Hepatocyte (in vitro differentiated cells): ENCODE results near the gene ABCA10. TPM values are rescaled to one million over a fixed set of nuclear protein-coding genes. Genes with fewer than 3 reads are reported as not detected.

ENCODE experiments used
- DNase-seq: peaks from one replicate; pipeline ENCODE4 v3.0.0-alpha.2; 2016; ENCODE audit warnings: low spot score
- H2AFZ ChIP-seq: fragments of 200-600 bp; sonication (generic); 2 replicates; pipeline ENCODE4 v1.6.0; 2016; ENCODE audit warnings: antibody characterized with exemption, mild to moderate bottlenecking
- H3K27ac ChIP-seq: fragments of 200-600 bp; sonication (generic); 2 replicates; pipeline ENCODE4 v1.5.1; 2016; ENCODE audit warnings: mild to moderate bottlenecking
- H3K27me3 ChIP-seq: fragments of 200-600 bp; sonication (generic); 2 replicates; pipeline ENCODE4 v1.6.1; 2016
- H3K36me3 ChIP-seq: fragments of 200-600 bp; sonication (generic); replicated peaks from 2 replicates; pipeline ENCODE4 v1.5.1; 2016; ENCODE audit warnings: low read depth; ENCODE audit not compliant: insufficient read depth
- H3K4me1 ChIP-seq: fragments of 200-600 bp; sonication (generic); 2 replicates; pipeline ENCODE4 v1.5.1; 2016; ENCODE audit warnings: mild to moderate bottlenecking, moderate library complexity; ENCODE audit not compliant: insufficient read depth
- H3K4me2 ChIP-seq: fragments of 200-600 bp; sonication (generic); 2 replicates; pipeline ENCODE4 v1.6.0; 2016
- H3K4me3 ChIP-seq: fragments of 200-600 bp; sonication (generic); 2 replicates; pipeline ENCODE4 v1.5.1; 2016; ENCODE audit warnings: mild to moderate bottlenecking
- H3K79me2 ChIP-seq: fragments of 200-600 bp; sonication (generic); 2 replicates; pipeline ENCODE4 v1.6.0; 2017; ENCODE audit warnings: mild to moderate bottlenecking
- H3K9me2 ChIP-seq: fragments of 200-600 bp; sonication (generic); replicated peaks from 2 replicates; pipeline ENCODE4 v1.6.0; 2017; ENCODE audit warnings: mild to moderate bottlenecking; ENCODE audit not compliant: insufficient read depth
- H3K9me3 ChIP-seq: fragments of 200-600 bp; sonication (generic); 2 replicates; pipeline ENCODE4 v1.5.1; 2016; ENCODE audit warnings: low read depth, mild to moderate bottlenecking
- H4K20me1 ChIP-seq: fragments of 200-600 bp; sonication (generic); 2 replicates; pipeline ENCODE4 v1.6.0; 2016; ENCODE audit warnings: mild to moderate bottlenecking; ENCODE audit not compliant: insufficient read depth, poor library complexity, severe bottlenecking
- CTCF ChIP-seq: fragments of 200-600 bp; sonication (generic); IDR thresholded peaks from 2 replicates; pipeline ENCODE4 v1.5.1; 2016; ENCODE audit warnings: antibody characterized with exemption, mild to moderate bottlenecking; ENCODE audit not compliant: poor library complexity
- EZH2 ChIP-seq: fragments of 200-600 bp; sonication (generic); IDR thresholded peaks from 2 replicates; pipeline ENCODE4 v1.6.1; 2016; ENCODE audit warnings: antibody characterized with exemption, mild to moderate bottlenecking, borderline replicate concordance
- EZH2phosphoT487 ChIP-seq: fragments of 200-600 bp; sonication (generic); IDR thresholded peaks from one replicate; pipeline ENCODE4 v1.6.1; 2018; ENCODE audit warnings: antibody characterized with exemption, mild to moderate bottlenecking, low read depth, moderate library complexity; ENCODE audit not compliant: unreplicated experiment, severe bottlenecking
- WGBS: methylation state at CpG from one replicate; pipeline ENCODE4 v1.1.6; 2016; ENCODE audit warnings: low lambda C conversion rate; ENCODE audit errors: missing lambda C conversion rate; 5-methylcytosine and 5-hydroxymethylcytosine counted together
- polyA plus RNA-seq: library from polyadenylated mRNA; unstranded; fragments of >200 nt; fragmentation: Nextera tagmentation; extraction: Ambion mirVana; gene quantifications from 2 replicates; pipeline ENCODE4 v1.2.1, GENCODE V29; 2016
- total RNA-seq: library from RNA; depleted of rRNA; stranded (reverse); fragments of >200 nt; gene quantifications from 2 replicates; pipeline ENCODE4 v1.2.3, GENCODE V29; 2014

ABCA10 gene
- total and polyA plus RNA-seq, 2 experiments from 2014 or later, result 4.7 TPM; not detected in 1

- Histone ChIP-seq H2AFZ (no peak overlapping the region), H3K9me2 (no peaks in the 10 kb centered on the region), H3K4me2 (no peak overlapping the region), H3K36me3 (no peaks in the 10 kb centered on the region), H3K4me3 (no peak overlapping the region), H3K4me1 (no peaks in the 10 kb centered on the region), H3K27ac (no peak overlapping the region), H3K27me3 (no peaks in the 10 kb centered on the region), H3K9me3 (no peaks in the 10 kb centered on the region), H4K20me1 (no peaks in the 10 kb centered on the region), H3K79me2 (no peaks in the 10 kb centered on the region)
- WGBS, result 83% methylated on average over 4 of the region's 4 CpGs
- DNase-seq, result peak; percentile 11
- no peak for TF ChIP-seq EZH2phosphoT487
Measured at GRCh38 chr17:69179227-69179952, 49.2 kb downstream of the ABCA10 start.

- no peaks in the 10 kb centered on the region for H3K27me3 ChIP-seq
- no peak overlapping the region for H2AFZ ChIP-seq
- no peak for DNase-seq
- no peak overlapping the region for H3K4me2 ChIP-seq
- H3K36me3 ChIP-seq, result no peaks in the 10 kb centered on the region
- 84% methylated on average over 1 of the region's 1 CpG for WGBS
- H3K9me2 ChIP-seq, result no peaks in the 10 kb centered on the region
- no peaks in the 10 kb centered on the region for H4K20me1 ChIP-seq
- no peak for TF ChIP-seq CTCF
- no peak for TF ChIP-seq EZH2
- no peak for TF ChIP-seq EZH2phosphoT487
- H3K4me1 ChIP-seq, result no peaks in the 10 kb centered on the region
- H3K9me3 ChIP-seq, result no peaks in the 10 kb centered on the region
- H3K27ac ChIP-seq, result no peak overlapping the region
- H3K4me3 ChIP-seq, result no peak overlapping the region
- no peaks in the 10 kb centered on the region for H3K79me2 ChIP-seq
Measured at GRCh38 chr17:69176457-69176795, 52.2 kb downstream of the ABCA10 start.

GRCh38 chr17:69175625-69176456 lies 52.8 kb downstream of the ABCA10 start:
- WGBS, result 87% methylated on average over 4 of the region's 4 CpGs
- H3K9me3 ChIP-seq, result no peaks in the 10 kb centered on the region
- no peaks in the 10 kb centered on the region for H3K36me3 ChIP-seq
- no peaks in the 10 kb centered on the region for H3K4me1 ChIP-seq
- DNase-seq, result peak; percentile 4
- TF ChIP-seq EZH2 (no peak), CTCF (no peak), EZH2phosphoT487 (no peak)
- no peaks in the 10 kb centered on the region for H3K27me3 ChIP-seq
- no peaks in the 10 kb centered on the region for H3K79me2 ChIP-seq
- H3K9me2 ChIP-seq, result no peaks in the 10 kb centered on the region
- no peak overlapping the region for H2AFZ ChIP-seq
- H3K4me2 ChIP-seq, result no peak overlapping the region
- no peaks in the 10 kb centered on the region for H4K20me1 ChIP-seq
- no peak overlapping the region for H3K4me3 ChIP-seq
- H3K27ac ChIP-seq, result no peak overlapping the region

GRCh38 chr17:69175262-69175624 lies 53.4 kb downstream of the ABCA10 start:
- Histone ChIP-seq H3K36me3 (no peaks in the 10 kb centered on the region), H3K9me3 (no peaks in the 10 kb centered on the region), H3K79me2 (no peaks in the 10 kb centered on the region), H3K4me1 (no peaks in the 10 kb centered on the region), H3K27ac (no peak overlapping the region), H2AFZ (no peak overlapping the region), H4K20me1 (no peaks in the 10 kb centered on the region), H3K4me2 (no peak overlapping the region), H3K9me2 (no peaks in the 10 kb centered on the region), H3K4me3 (no peak overlapping the region), H3K27me3 (no peaks in the 10 kb centered on the region)
- WGBS, result 88% methylated on average over 4 of the region's 4 CpGs
- no peak for DNase-seq
- TF ChIP-seq CTCF, result no peak
- TF ChIP-seq EZH2, result no peak
- no peak for TF ChIP-seq EZH2phosphoT487
